Caco-2 (cell line): Measurements from ENCODE around the gene MPST. TPM values are rescaled to one million over a fixed set of nuclear protein-coding genes. Genes with fewer than 3 reads are reported as not detected.

Source experiments
- BruUV-seq: library from RNA; stranded (reverse); fragments of 400-500 nt; replicated peaks from 2 replicates; lab custom pipeline; 2021; lab: Mats Ljungman, UMichigan
- CTCF ChIA-PET: fragments of 300-600 bp; sonication (Branson Sonifier 250); formaldehyde crosslinking; loops from one replicate; lab custom pipeline; 2022; ENCODE audit warnings: antibody characterized with exemption; lab: Charles Lee
- POLR2A ChIA-PET: fragments of 300-600 bp; sonication (Branson Sonifier 250); formaldehyde crosslinking; loops from one replicate; lab custom pipeline; 2022; ENCODE audit warnings: antibody characterized with exemption; lab: Charles Lee
- DNase-seq, 2 experiments: peaks; one replicate each; pipeline versions ENCODE4 v3.0.0 to v3.0.0-alpha.2; 2020 to 2022
- H3K27me3 ChIP-seq: replicated peaks from 2 replicates; pipeline ENCODE4 v1.6.0; 2011; ENCODE audit warnings: low read length; ENCODE audit not compliant: control insufficient read depth, insufficient read depth
- H3K36me3 ChIP-seq: 2 replicates; pipeline ENCODE4 v1.5.1; 2011; ENCODE audit warnings: low read length; ENCODE audit not compliant: control insufficient read depth, insufficient read depth
- H3K4me1 ChIP-seq: fragments of 250-450 bp; sonication (Bioruptor Pico); 2 replicates; pipeline ENCODE4 v1.5.1; 2020; ENCODE audit warnings: mild to moderate bottlenecking
- H3K4me3 ChIP-seq: 2 replicates; pipeline ENCODE4 v1.5.1; 2011; ENCODE audit warnings: low read depth, mild to moderate bottlenecking, control low read depth, low read length
- H3K9me3 ChIP-seq: fragments of 250-450 bp; sonication (Bioruptor Pico); 2 replicates; pipeline ENCODE4 v1.5.1; 2020; ENCODE audit warnings: mild to moderate bottlenecking, moderate library complexity
- H3K27ac Mint-ChIP-seq: one replicate; pipeline ENCODE4 v1.8.0; 2022; ENCODE audit warnings: mixed read lengths; ENCODE audit not compliant: unreplicated experiment
- H3K27me3 Mint-ChIP-seq: one replicate; pipeline ENCODE4 v1.8.0; 2022; ENCODE audit warnings: mixed read lengths; ENCODE audit not compliant: insufficient read depth, unreplicated experiment
- H3K36me3 Mint-ChIP-seq: one replicate; pipeline ENCODE4 v1.8.0; 2022; ENCODE audit warnings: mild to moderate bottlenecking, mixed read lengths; ENCODE audit not compliant: insufficient read depth, unreplicated experiment
- H3K4me1 Mint-ChIP-seq: one replicate; pipeline ENCODE4 v1.8.0; 2022; ENCODE audit warnings: low read depth, mixed read lengths; ENCODE audit not compliant: unreplicated experiment
- H3K4me3 Mint-ChIP-seq: one replicate; pipeline ENCODE4 v1.8.0; 2022; ENCODE audit warnings: mild to moderate bottlenecking, moderate library complexity, mixed read lengths; ENCODE audit not compliant: unreplicated experiment
- H3K9me3 Mint-ChIP-seq: one replicate; pipeline ENCODE4 v1.8.0; 2022; ENCODE audit warnings: mixed read lengths; ENCODE audit not compliant: unreplicated experiment
- CTCF ChIP-seq, 2 experiments: fragments of 200-600 bp in 1 of 2; IDR thresholded peaks; 1 replicate in 1 of 2; 2 replicates in 1 of 2; pipeline versions ENCODE4 v1.5.1 to v1.8.0; 2011 to 2022; ENCODE audit warnings: antibody characterized with exemption in 1 of 2, control low read depth in 1 of 2, inconsistent platforms in 1 of 2, low read depth in 1 of 2, low read length in 1 of 2, mild to moderate bottlenecking in 1 of 2, moderate library complexity in 1 of 2; ENCODE audit not compliant: insufficient read depth in 1 of 2, severe bottlenecking in 1 of 2, unreplicated experiment in 1 of 2
- intact Hi-C: fragments of 100-400 bp; cut with micrococcal nuclease; formaldehyde crosslinking; loops from one replicate; pipeline ENCODE4 v1.10.0; 2022; ENCODE audit not compliant: unreplicated experiment
- total RNA-seq: library from RNA; stranded (reverse); gene quantifications from 2 replicates; pipeline ENCODE4 v1.2.3, GENCODE V29; 2022

MPST gene
- total RNA-seq, 1 experiment from 2014 or later = 83.7 TPM

DNA sequence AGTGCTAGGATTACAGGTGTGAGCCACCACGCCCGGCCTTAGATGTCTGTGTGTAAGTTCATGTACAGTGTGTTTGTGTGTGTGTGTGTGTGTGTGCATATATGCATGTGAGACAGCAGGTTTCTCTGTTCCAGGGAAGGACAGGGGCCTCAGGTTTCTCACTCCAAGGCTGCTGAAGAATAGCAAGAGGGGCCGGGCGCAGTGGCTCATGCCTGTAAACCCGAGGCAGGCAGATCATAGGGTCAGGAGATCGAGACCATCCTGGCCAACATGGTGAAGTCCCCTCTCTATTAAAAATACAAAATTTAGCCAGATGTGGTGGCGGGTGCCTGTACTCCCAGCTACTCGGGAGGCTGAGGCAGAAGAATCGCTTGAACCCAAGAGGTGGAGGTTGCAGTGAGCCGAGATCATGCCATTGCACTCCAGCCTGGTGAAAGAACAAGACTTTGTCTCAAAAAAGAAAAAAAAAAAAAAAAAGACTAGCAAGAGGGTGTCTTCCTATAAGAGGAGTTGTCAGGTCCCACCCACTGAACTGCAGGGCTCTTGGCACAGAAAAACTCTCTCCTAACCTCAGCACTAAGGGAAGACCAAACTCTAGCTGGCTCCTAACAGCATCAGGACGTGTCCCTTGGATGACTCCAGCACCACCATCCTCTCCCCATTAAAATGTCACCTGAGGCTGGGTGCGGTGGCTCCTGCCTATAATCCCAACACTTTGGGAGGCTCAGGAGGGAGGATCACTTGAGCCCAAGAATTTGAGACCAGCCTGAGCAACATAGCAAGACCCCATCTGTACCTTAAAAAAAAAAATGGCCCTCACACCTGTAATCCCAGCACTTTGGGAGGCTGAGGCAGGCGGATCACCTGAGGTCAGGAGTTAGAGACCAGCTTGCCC lies 40.3 kb upstream of the MPST start:
- ChIA-PET POLR2A (no interaction called here), CTCF (interaction anchor here (0.6 to 0.7 kb wide), 3 partner anchors 17 to 1910 kb away, joined by 4 to 7 read pairs (median 5); no protein-coding TSS in a partner anchor)
- Histone ChIP-seq H3K27me3 (no peaks in the 10 kb centered on the region), H3K4me3 (no peak overlapping the region), H3K9me3 (no peaks in the 10 kb centered on the region), H3K36me3 (no peaks in the 10 kb centered on the region), H3K4me1 (no peaks in the 10 kb centered on the region)
- H3K4me1 Mint-ChIP-seq = no peaks in the 10 kb centered on the region
- BruUV-seq = no TSS peak
- no peak for DNase-seq
- no peak for TF ChIP-seq CTCF (IDR thresholded peaks at IDR 0.05; ENCODE audit: insufficient read depth in 1 of 2, low read depth in 1 of 2, low read length in 1 of 2, severe bottlenecking in 1 of 2, unreplicated experiment in 1 of 2)
- H3K27ac Mint-ChIP-seq = no peak overlapping the region
- H3K27me3 Mint-ChIP-seq = peaks cover 8% of the 10 kb centered on the region
- H3K4me3 Mint-ChIP-seq = no peak overlapping the region
- intact Hi-C loops = no loop called here
- H3K36me3 Mint-ChIP-seq = no peaks in the 10 kb centered on the region
- H3K9me3 Mint-ChIP-seq = no peaks in the 10 kb centered on the region

GRCh38 chr22:36981247-36981775 lies 38.2 kb upstream of the MPST start:
- no peak for DNase-seq
- H3K4me3 Mint-ChIP-seq = no peak overlapping the region
- intact Hi-C loops = no loop called here
- no peaks in the 10 kb centered on the region for H3K9me3 ChIP-seq
- BruUV-seq = no TSS peak
- POLR2A ChIA-PET = interaction anchor here (0.7 kb wide), 1 partner anchor 30 kb away, joined by 17 read pairs; no protein-coding TSS in a partner anchor
- H3K4me1 Mint-ChIP-seq = no peaks in the 10 kb centered on the region
- no peaks in the 10 kb centered on the region for H3K36me3 Mint-ChIP-seq
- no peaks in the 10 kb centered on the region for H3K4me1 ChIP-seq
- H3K9me3 Mint-ChIP-seq = no peaks in the 10 kb centered on the region
- H3K27ac Mint-ChIP-seq = no peak overlapping the region
- H3K27me3 ChIP-seq = no peaks in the 10 kb centered on the region; the same call in 1 of the 2 replicates
- TF ChIP-seq CTCF (IDR thresholded peaks at IDR 0.05; ENCODE audit: insufficient read depth in 1 of 2, low read depth in 1 of 2, low read length in 1 of 2, severe bottlenecking in 1 of 2, unreplicated experiment in 1 of 2) = no peak
- no peak overlapping the region for H3K4me3 ChIP-seq
- H3K36me3 ChIP-seq = no peaks in the 10 kb centered on the region
- CTCF ChIA-PET = interaction anchor here (0.9 to 1.3 kb wide), 2 partner anchors 10 to 64 kb away, joined by 3 read pairs; no protein-coding TSS in a partner anchor
- H3K27me3 Mint-ChIP-seq = peaks cover 6% of the 10 kb centered on the region

GRCh38 chr22:36982136-36982535 lies 37.4 kb upstream of the MPST start:
- H3K27me3 Mint-ChIP-seq = peaks cover 6% of the 10 kb centered on the region
- no peak overlapping the region for H3K4me3 Mint-ChIP-seq
- TF ChIP-seq CTCF (IDR thresholded peaks at IDR 0.05; ENCODE audit: insufficient read depth in 1 of 2, low read depth in 1 of 2, low read length in 1 of 2, severe bottlenecking in 1 of 2, unreplicated experiment in 1 of 2) = no peak
- no TSS peak for BruUV-seq
- Histone ChIP-seq H3K4me1 (no peaks in the 10 kb centered on the region), H3K36me3 (no peaks in the 10 kb centered on the region), H3K4me3 (no peak overlapping the region), H3K9me3 (no peaks in the 10 kb centered on the region), H3K27me3 (no peaks in the 10 kb centered on the region; the same call in 1 of the 2 replicates)
- ChIA-PET POLR2A (no interaction called here), CTCF (no interaction called here)
- H3K27ac Mint-ChIP-seq = no peak overlapping the region
- no peaks in the 10 kb centered on the region for H3K9me3 Mint-ChIP-seq
- H3K36me3 Mint-ChIP-seq = no peaks in the 10 kb centered on the region
- intact Hi-C loops = no loop called here
- no peaks in the 10 kb centered on the region for H3K4me1 Mint-ChIP-seq
- no peak for DNase-seq
